Measurements from ENCODE around the gene SETSIP.

The SETSIP gene

GRCh38 chr1:92070892-92071291, 4.3 kb downstream of the SETSIP start:
- H4K20me1 ChIP-seq (ENCODE audit: insufficient read depth, low read length), result no peaks in the 10 kb centered on the region
- H3K9me3 ChIP-seq (replicated peaks; ENCODE audit: insufficient read depth, low read length), result no peaks in the 10 kb centered on the region
- no peaks in the 10 kb centered on the region for H3K79me2 ChIP-seq (ENCODE audit: low read length)
- no peak overlapping the region for H3K4me3 ChIP-seq (ENCODE audit: low read length)
- H3K9me2 ChIP-seq (replicated peaks; ENCODE audit: insufficient read depth, low read length), result no peaks in the 10 kb centered on the region
- TF ChIP-seq EZH2 (optimal IDR thresholded peaks at IDR 0.05; ENCODE audit: low read depth, low read length) (no peak), EZH2phosphoT487 (IDR thresholded peaks at IDR 0.05; ENCODE audit: low read length) (no peak)
- H3K4me1 ChIP-seq (ENCODE audit: low read length), result no peaks in the 10 kb centered on the region
- H3K4me2 ChIP-seq (ENCODE audit: low read depth, low read length), result no peak overlapping the region
- H3K27ac ChIP-seq (ENCODE audit: low read length), result no peak overlapping the region
- no peak overlapping the region for H2AFZ ChIP-seq (ENCODE audit: low read length)
- no peaks in the 10 kb centered on the region for H3F3A ChIP-seq (ENCODE audit: insufficient read depth, low read length)
- H3K9ac ChIP-seq (ENCODE audit: low read length), result no peak overlapping the region
- H3K27me3 ChIP-seq (replicated peaks; ENCODE audit: insufficient read depth, low read length), result no peaks in the 10 kb centered on the region
- no peaks in the 10 kb centered on the region for H3K36me3 ChIP-seq (replicated peaks; ENCODE audit: insufficient read depth, low read length)
- DNase-seq, result no peak

- no peaks in the 10 kb centered on the region for H3K9me3 ChIP-seq (replicated peaks; ENCODE audit: insufficient read depth, low read length)
Observed at GRCh38 chr1:92066321-92066720, 8.9 kb downstream of the SETSIP start.

DNA sequence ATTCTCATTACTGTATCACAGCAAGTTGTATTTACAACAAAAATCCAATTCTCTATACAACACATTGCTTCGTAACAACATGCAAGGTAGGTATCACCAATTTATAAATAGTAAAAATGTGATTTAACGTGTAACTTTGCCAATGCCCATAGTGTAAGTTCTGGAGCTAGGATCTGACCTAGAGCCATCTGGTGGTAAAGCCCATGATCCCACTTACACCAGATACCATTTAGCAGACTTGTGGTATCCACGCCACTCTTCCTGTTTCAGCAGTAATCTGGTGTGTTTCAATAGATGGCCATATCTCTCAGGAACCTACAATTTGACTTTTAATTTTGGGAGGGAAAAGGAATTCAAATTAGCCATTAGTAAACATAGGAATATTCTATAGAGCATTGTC, 10.2 kb downstream of the SETSIP start:
- H3K4me2 ChIP-seq (ENCODE audit: low read depth, low read length), result no peak overlapping the region
- H3K9ac ChIP-seq (ENCODE audit: low read length), result no peak overlapping the region
- H3K27ac ChIP-seq (ENCODE audit: low read length), result no peak overlapping the region
- DNase-seq, result no peak
- no peaks in the 10 kb centered on the region for H3K4me1 ChIP-seq (ENCODE audit: low read length)
- TF ChIP-seq EZH2 (optimal IDR thresholded peaks at IDR 0.05; ENCODE audit: low read depth, low read length), result no peak
- no peak for TF ChIP-seq EZH2phosphoT487 (IDR thresholded peaks at IDR 0.05; ENCODE audit: low read length)
- TF ChIP-seq, protein P1, sequence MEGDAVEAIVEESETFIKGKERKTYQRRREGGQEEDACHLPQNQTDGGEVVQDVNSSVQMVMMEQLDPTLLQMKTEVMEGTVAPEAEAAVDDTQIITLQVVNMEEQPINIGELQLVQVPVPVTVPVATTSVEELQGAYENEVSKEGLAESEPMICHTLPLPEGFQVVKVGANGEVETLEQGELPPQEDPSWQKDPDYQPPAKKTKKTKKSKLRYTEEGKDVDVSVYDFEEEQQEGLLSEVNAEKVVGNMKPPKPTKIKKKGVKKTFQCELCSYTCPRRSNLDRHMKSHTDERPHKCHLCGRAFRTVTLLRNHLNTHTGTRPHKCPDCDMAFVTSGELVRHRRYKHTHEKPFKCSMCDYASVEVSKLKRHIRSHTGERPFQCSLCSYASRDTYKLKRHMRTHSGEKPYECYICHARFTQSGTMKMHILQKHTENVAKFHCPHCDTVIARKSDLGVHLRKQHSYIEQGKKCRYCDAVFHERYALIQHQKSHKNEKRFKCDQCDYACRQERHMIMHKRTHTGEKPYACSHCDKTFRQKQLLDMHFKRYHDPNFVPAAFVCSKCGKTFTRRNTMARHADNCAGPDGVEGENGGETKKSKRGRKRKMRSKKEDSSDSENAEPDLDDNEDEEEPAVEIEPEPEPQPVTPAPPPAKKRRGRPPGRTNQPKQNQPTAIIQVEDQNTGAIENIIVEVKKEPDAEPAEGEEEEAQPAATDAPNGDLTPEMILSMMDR (IDR thresholded peaks at IDR 0.05; ENCODE audit: low read length), result no peak
- no peak overlapping the region for H3K4me3 ChIP-seq (ENCODE audit: low read length)
- H3K36me3 ChIP-seq (replicated peaks; ENCODE audit: insufficient read depth, low read length), result no peaks in the 10 kb centered on the region
- no peaks in the 10 kb centered on the region for H3F3A ChIP-seq (ENCODE audit: insufficient read depth, low read length)
- no peak overlapping the region for H2AFZ ChIP-seq (ENCODE audit: low read length)
- no peaks in the 10 kb centered on the region for H3K27me3 ChIP-seq (replicated peaks; ENCODE audit: insufficient read depth, low read length)
- H4K20me1 ChIP-seq (ENCODE audit: insufficient read depth, low read length), result no peaks in the 10 kb centered on the region
- H3K9me3 ChIP-seq (replicated peaks; ENCODE audit: insufficient read depth, low read length), result no peaks in the 10 kb centered on the region
- H3K9me2 ChIP-seq (replicated peaks; ENCODE audit: insufficient read depth, low read length), result no peaks in the 10 kb centered on the region
- no peaks in the 10 kb centered on the region for H3K79me2 ChIP-seq (ENCODE audit: low read length)

More at GRCh38 chr1:92066321-92066720, 8.9 kb downstream of the SETSIP start:
- Histone ChIP-seq H3F3A (ENCODE audit: insufficient read depth, low read length) (no peaks in the 10 kb centered on the region), H4K20me1 (ENCODE audit: insufficient read depth, low read length) (no peaks in the 10 kb centered on the region), H3K9ac (ENCODE audit: low read length) (no peak overlapping the region), H3K27me3 (replicated peaks; ENCODE audit: insufficient read depth, low read length) (no peaks in the 10 kb centered on the region), H3K79me2 (ENCODE audit: low read length) (no peaks in the 10 kb centered on the region), H3K27ac (ENCODE audit: low read length) (no peak overlapping the region), H3K9me2 (replicated peaks; ENCODE audit: insufficient read depth, low read length) (no peaks in the 10 kb centered on the region), H3K36me3 (replicated peaks; ENCODE audit: insufficient read depth, low read length) (no peaks in the 10 kb centered on the region), H3K4me2 (ENCODE audit: low read depth, low read length) (no peak overlapping the region), H3K4me1 (ENCODE audit: low read length) (no peaks in the 10 kb centered on the region), H3K4me3 (ENCODE audit: low read length) (no peak overlapping the region), H2AFZ (ENCODE audit: low read length) (no peak overlapping the region)
- no peak for DNase-seq
- TF ChIP-seq EZH2phosphoT487 (IDR thresholded peaks at IDR 0.05; ENCODE audit: low read length), result no peak
- TF ChIP-seq EZH2 (optimal IDR thresholded peaks at IDR 0.05; ENCODE audit: low read depth, low read length), result no peak
- TF ChIP-seq, protein P1 (IDR thresholded peaks at IDR 0.05; ENCODE audit: low read length), result no peak

GRCh38 chr1:92051948-92052347, 23.3 kb downstream of the SETSIP start:
- Histone ChIP-seq H3K4me1 (ENCODE audit: low read length) (no peaks in the 10 kb centered on the region), H4K20me1 (ENCODE audit: insufficient read depth, low read length) (no peaks in the 10 kb centered on the region), H3K4me3 (ENCODE audit: low read length) (no peak overlapping the region), H3F3A (ENCODE audit: insufficient read depth, low read length) (no peaks in the 10 kb centered on the region), H3K79me2 (ENCODE audit: low read length) (no peaks in the 10 kb centered on the region), H3K27me3 (replicated peaks; ENCODE audit: insufficient read depth, low read length) (no peaks in the 10 kb centered on the region), H3K9me2 (replicated peaks; ENCODE audit: insufficient read depth, low read length) (no peaks in the 10 kb centered on the region), H3K9me3 (replicated peaks; ENCODE audit: insufficient read depth, low read length) (no peaks in the 10 kb centered on the region), H3K27ac (ENCODE audit: low read length) (no peak overlapping the region), H3K36me3 (replicated peaks; ENCODE audit: insufficient read depth, low read length) (no peaks in the 10 kb centered on the region), H2AFZ (ENCODE audit: low read length) (no peak overlapping the region), H3K4me2 (ENCODE audit: low read depth, low read length) (no peak overlapping the region), H3K9ac (ENCODE audit: low read length) (no peak overlapping the region)
- no peak for TF ChIP-seq EZH2 (optimal IDR thresholded peaks at IDR 0.05; ENCODE audit: low read depth, low read length)
- TF ChIP-seq, protein P1 (IDR thresholded peaks at IDR 0.05; ENCODE audit: low read length), result no peak
- no peak for TF ChIP-seq EZH2phosphoT487 (IDR thresholded peaks at IDR 0.05; ENCODE audit: low read length)
- DNase-seq, result no peak

Data from MM.1S (cell line).